ENCODE data around the gene RTKN2.
A peak's percentile ranks its signal among the peaks of the same experiment; 100 is the strongest.

The RTKN2 gene

GRCh38 chr10:62278441-62278910 lies 9.8 kb upstream of the RTKN2 start:
- no peak overlapping the region for H3K27ac Mint-ChIP-seq
- H3K36me3 Mint-ChIP-seq (ENCODE audit: insufficient read depth) = no peaks in the 10 kb centered on the region
- no peak overlapping the region for H3K4me3 Mint-ChIP-seq
- no peaks in the 10 kb centered on the region for H3K9me3 Mint-ChIP-seq
- no peaks in the 10 kb centered on the region for H3K4me1 Mint-ChIP-seq (ENCODE audit: low read depth in 2 of 2)
- no peak for ATAC-seq (replicated peaks)
- no peak for DNase-seq
- H3K27me3 Mint-ChIP-seq = no peaks in the 10 kb centered on the region

- DNase-seq = no peak
- H3K4me3 Mint-ChIP-seq = no peak overlapping the region
- H3K9me3 Mint-ChIP-seq = no peaks in the 10 kb centered on the region
- no peak for ATAC-seq (replicated peaks)
- no peak overlapping the region for H3K27ac Mint-ChIP-seq
- H3K36me3 Mint-ChIP-seq (ENCODE audit: insufficient read depth) = no peaks in the 10 kb centered on the region
- no peaks in the 10 kb centered on the region for H3K4me1 Mint-ChIP-seq (ENCODE audit: low read depth in 2 of 2)
- no peaks in the 10 kb centered on the region for H3K27me3 Mint-ChIP-seq
Measured at GRCh38 chr10:62277971-62278370, 9.3 kb upstream of the RTKN2 start.

- ATAC-seq (replicated peaks) (no peak), DNase-seq (no peak)
- Mint-ChIP-seq H3K9me3 (no peaks in the 10 kb centered on the region), H3K4me1 (ENCODE audit: low read depth in 2 of 2) (peaks cover 9 to 12% of the 10 kb centered on the region in 2 donors), H3K27me3 (peaks cover 11 to 18% of the 10 kb centered on the region in 2 donors), H3K4me3 (peak overlapping the region; percentile 75 to 83), H3K27ac (no peak overlapping the region), H3K36me3 (ENCODE audit: insufficient read depth) (no peaks in the 10 kb centered on the region)
Measured at GRCh38 chr10:62270020-62270419, 1.4 kb upstream of the RTKN2 start.

GRCh38 chr10:62268027-62268398 lies 631 bp downstream of the RTKN2 start:
- H3K27ac Mint-ChIP-seq = no peak overlapping the region
- peak overlapping the region; percentile 75 to 83 for H3K4me3 Mint-ChIP-seq
- H3K4me1 Mint-ChIP-seq (ENCODE audit: low read depth in 2 of 2) = peaks cover 9 to 16% of the 10 kb centered on the region in 2 donors
- DNase-seq = no peak
- ATAC-seq (replicated peaks) = no peak
- peaks cover 11 to 18% of the 10 kb centered on the region in 2 donors for H3K27me3 Mint-ChIP-seq
- H3K36me3 Mint-ChIP-seq (ENCODE audit: insufficient read depth) = no peaks in the 10 kb centered on the region
- no peaks in the 10 kb centered on the region for H3K9me3 Mint-ChIP-seq

GRCh38 chr10:62266611-62267010 lies 2.0 kb downstream of the RTKN2 start:
- peaks cover 9 to 16% of the 10 kb centered on the region in 2 donors for H3K4me1 Mint-ChIP-seq (ENCODE audit: low read depth in 2 of 2)
- no peaks in the 10 kb centered on the region for H3K9me3 Mint-ChIP-seq
- ATAC-seq (replicated peaks) (no peak), DNase-seq (no peak)
- H3K4me3 Mint-ChIP-seq = no peak overlapping the region
- peaks cover 11 to 18% of the 10 kb centered on the region in 2 donors for H3K27me3 Mint-ChIP-seq
- no peaks in the 10 kb centered on the region for H3K36me3 Mint-ChIP-seq (ENCODE audit: insufficient read depth)
- no peak overlapping the region for H3K27ac Mint-ChIP-seq

GRCh38 chr10:62266147-62266546 lies 2.5 kb downstream of the RTKN2 start:
- DNase-seq (no peak), ATAC-seq (replicated peaks) (no peak)
- Mint-ChIP-seq H3K27me3 (peaks cover 11 to 18% of the 10 kb centered on the region in 2 donors), H3K4me1 (ENCODE audit: low read depth in 2 of 2) (peaks cover 9 to 16% of the 10 kb centered on the region in 2 donors), H3K27ac (no peak overlapping the region), H3K4me3 (no peak overlapping the region), H3K36me3 (ENCODE audit: insufficient read depth) (no peaks in the 10 kb centered on the region), H3K9me3 (no peaks in the 10 kb centered on the region)

GRCh38 chr10:62264702-62265436 lies 3.8 kb downstream of the RTKN2 start:
- Mint-ChIP-seq H3K27ac (no peak overlapping the region), H3K36me3 (ENCODE audit: insufficient read depth) (no peaks in the 10 kb centered on the region), H3K9me3 (no peaks in the 10 kb centered on the region), H3K4me1 (ENCODE audit: low read depth in 2 of 2) (peaks cover 9 to 13% of the 10 kb centered on the region in 2 donors), H3K4me3 (no peak overlapping the region), H3K27me3 (peaks cover 7 to 15% of the 10 kb centered on the region in 2 donors)
- DNase-seq (no peak), ATAC-seq (replicated peaks) (no peak)

GRCh38 chr10:62264126-62264525 lies 4.5 kb downstream of the RTKN2 start:
- no peaks in the 10 kb centered on the region for H3K9me3 Mint-ChIP-seq
- H3K27me3 Mint-ChIP-seq = peaks cover 0 to 14% of the 10 kb centered on the region in 2 donors
- H3K27ac Mint-ChIP-seq = no peak overlapping the region
- H3K4me3 Mint-ChIP-seq = no peak overlapping the region
- peaks cover 4 to 7% of the 10 kb centered on the region in 2 donors for H3K4me1 Mint-ChIP-seq (ENCODE audit: low read depth in 2 of 2)
- ATAC-seq (replicated peaks) = no peak
- DNase-seq = no peak
- H3K36me3 Mint-ChIP-seq (ENCODE audit: insufficient read depth) = no peaks in the 10 kb centered on the region

GRCh38 chr10:62261666-62262065 lies 7.0 kb downstream of the RTKN2 start:
- H3K36me3 Mint-ChIP-seq (ENCODE audit: insufficient read depth) = no peaks in the 10 kb centered on the region
- ATAC-seq (replicated peaks) = no peak
- H3K27me3 Mint-ChIP-seq = peaks cover 0 to 9% of the 10 kb centered on the region in 2 donors

GRCh38 chr10:62259998-62260397 lies 8.6 kb downstream of the RTKN2 start:
- H3K4me3 Mint-ChIP-seq = no peak overlapping the region
- ATAC-seq (replicated peaks) (no peak), DNase-seq (no peak)
- peaks cover 0 to 4% of the 10 kb centered on the region in 2 donors for H3K4me1 Mint-ChIP-seq (ENCODE audit: low read depth in 2 of 2)
- no peaks in the 10 kb centered on the region for H3K9me3 Mint-ChIP-seq
- peaks cover 0 to 9% of the 10 kb centered on the region in 2 donors for H3K27me3 Mint-ChIP-seq
- H3K27ac Mint-ChIP-seq = no peak overlapping the region
- H3K36me3 Mint-ChIP-seq (ENCODE audit: insufficient read depth) = no peaks in the 10 kb centered on the region

More at GRCh38 chr10:62261666-62262065, 7.0 kb downstream of the RTKN2 start:
- Mint-ChIP-seq H3K4me3 (no peak overlapping the region), H3K9me3 (no peaks in the 10 kb centered on the region), H3K27ac (no peak overlapping the region), H3K4me1 (ENCODE audit: low read depth in 2 of 2) (peaks cover 0 to 4% of the 10 kb centered on the region in 2 donors)
- no peak for DNase-seq

- Mint-ChIP-seq H3K27me3 (peaks cover 0 to 9% of the 10 kb centered on the region in 2 donors), H3K4me1 (ENCODE audit: low read depth in 2 of 2) (no peaks in the 10 kb centered on the region), H3K9me3 (no peaks in the 10 kb centered on the region), H3K27ac (no peak overlapping the region), H3K4me3 (no peak overlapping the region), H3K36me3 (ENCODE audit: insufficient read depth) (no peaks in the 10 kb centered on the region)
- ATAC-seq (replicated peaks) = no peak
- no peak for DNase-seq
Measured at GRCh38 chr10:62259456-62259855, 9.2 kb downstream of the RTKN2 start.

- peaks cover 0 to 9% of the 10 kb centered on the region in 2 donors for H3K27me3 Mint-ChIP-seq
- H3K9me3 Mint-ChIP-seq = no peaks in the 10 kb centered on the region
- H3K4me1 Mint-ChIP-seq (ENCODE audit: low read depth in 2 of 2) = no peaks in the 10 kb centered on the region
- no peak overlapping the region for H3K27ac Mint-ChIP-seq
- DNase-seq = no peak
- H3K4me3 Mint-ChIP-seq = no peak overlapping the region
- no peaks in the 10 kb centered on the region for H3K36me3 Mint-ChIP-seq (ENCODE audit: insufficient read depth)
- no peak for ATAC-seq (replicated peaks)
Measured at GRCh38 chr10:62258926-62259325, 9.7 kb downstream of the RTKN2 start.

- H3K27me3 Mint-ChIP-seq = no peaks in the 10 kb centered on the region
- H3K9me3 Mint-ChIP-seq = no peaks in the 10 kb centered on the region
- DNase-seq = no peak
- H3K36me3 Mint-ChIP-seq (ENCODE audit: insufficient read depth) = no peaks in the 10 kb centered on the region
- H3K4me3 Mint-ChIP-seq = no peak overlapping the region
- H3K4me1 Mint-ChIP-seq (ENCODE audit: low read depth in 2 of 2) = no peaks in the 10 kb centered on the region
- no peak for ATAC-seq (replicated peaks)
- no peak overlapping the region for H3K27ac Mint-ChIP-seq
Measured at GRCh38 chr10:62253704-62254103, 14.9 kb downstream of the RTKN2 start.

GRCh38 chr10:62252051-62252450 lies 16.6 kb downstream of the RTKN2 start:
- ATAC-seq (replicated peaks) (no peak), DNase-seq (no peak)
- Mint-ChIP-seq H3K4me1 (ENCODE audit: low read depth in 2 of 2) (no peaks in the 10 kb centered on the region), H3K4me3 (no peak overlapping the region), H3K9me3 (no peaks in the 10 kb centered on the region), H3K36me3 (ENCODE audit: insufficient read depth) (no peaks in the 10 kb centered on the region), H3K27ac (no peak overlapping the region), H3K27me3 (no peaks in the 10 kb centered on the region)
